ENCODE measurements around the gene COX17. TPM values are rescaled to one million over a fixed set of nuclear protein-coding genes. Genes with fewer than 3 reads are reported as not detected.

The COX17 gene
- polyA plus RNA-seq, 2 of the 4 experiments (the other 2 are of a cell fraction) = 79.0 to 149 TPM

GRCh38 chr3:119639494-119640350, 37.5 kb downstream of the COX17 start:
- POLR2A ChIA-PET = no interaction called here
- no peaks in the 10 kb centered on the region for H3K9me3 ChIP-seq
- ATAC-seq (no peak), FAIRE-seq (no peak), DNase-seq (ENCODE audit: low read depth in 1 of 2, low spot score in 1 of 2) (no peak)
- H3K4me3 ChIP-seq = no peak overlapping the region
- H3K4me2 ChIP-seq = no peak overlapping the region
- H3K27ac ChIP-seq = peak overlapping the region; percentile 25 to 44; a peak in 3 of 6 replicates
- 74% methylated on average over 2 of the region's 2 CpGs for WGBS (ENCODE audit: missing lambda C conversion rate)
- TF ChIP-seq HES2 (IDR thresholded peaks at IDR 0.05) = no peak
- no peak for TF ChIP-seq NR3C1 (IDR thresholded peaks at IDR 0.05)
- CTCF ChIA-PET = no interaction called here
- peaks cover 54% of the 10 kb centered on the region for H3K4me1 ChIP-seq

GRCh38 chr3:119637679-119638477, 39.3 kb downstream of the COX17 start:
- 65% methylated on average over 3 of the region's 3 CpGs for WGBS (ENCODE audit: missing lambda C conversion rate)
- no peak for FAIRE-seq

GRCh38 chr3:119636891-119637611, 40.2 kb downstream of the COX17 start:
- Histone ChIP-seq H3K4me3 (no peak overlapping the region), H3K4me2 (peak overlapping the region; percentile 43), H3K4me1 (peaks cover 33% of the 10 kb centered on the region), H3K9me3 (no peaks in the 10 kb centered on the region), H3K27ac (peak overlapping the region; percentile 51 to 78; a peak in 5 of 6 replicates)
- ATAC-seq (no peak), FAIRE-seq (no peak), DNase-seq (ENCODE audit: low read depth in 1 of 2, low spot score in 1 of 2) (no peak)
- TF ChIP-seq HOXB13 (CRISPR knock-in tag; IDR thresholded peaks at IDR 0.05; ENCODE audit: low read depth) = no peak
- TF ChIP-seq JUNB (IDR thresholded peaks at IDR 0.05) = no peak
- TF ChIP-seq CHD2 (IDR thresholded peaks at IDR 0.05; ENCODE audit: low read length, partially characterized antibody) = no peak
- no peak for TF ChIP-seq HEYL (CRISPR knock-in tag; IDR thresholded peaks at IDR 0.05)
- TF ChIP-seq POLR2A (IDR thresholded peaks at IDR 0.05; ENCODE audit: low read length) = no peak
- no peak for TF ChIP-seq ELK1 (IDR thresholded peaks at IDR 0.05; ENCODE audit: low read depth, low read length)
- TF ChIP-seq KDM1A (IDR thresholded peaks at IDR 0.05; ENCODE audit: low read depth) = no peak
- no peak for TF ChIP-seq CEBPB (IDR thresholded peaks at IDR 0.05)
- TF ChIP-seq GATA3 (IDR thresholded peaks at IDR 0.05; ENCODE audit: borderline replicate concordance) = no peak
- TF ChIP-seq MAFK (IDR thresholded peaks at IDR 0.05; ENCODE audit: partially characterized antibody) = no peak
- TF ChIP-seq MYC (IDR thresholded peaks at IDR 0.05; ENCODE audit: borderline replicate concordance, low read length) = no peak
- TF ChIP-seq RAD21 (conservative IDR thresholded peaks at IDR 0.05 in 1 of 2, IDR thresholded peaks at IDR 0.05 in 1 of 2) = no peak
- no peak for TF ChIP-seq MAZ (IDR thresholded peaks at IDR 0.05; ENCODE audit: borderline replicate concordance, low read depth, low read length)
- WGBS (ENCODE audit: missing lambda C conversion rate) = 93% methylated on average over 4 of the region's 4 CpGs
- ChIA-PET CTCF (interaction anchor here (0.6 to 1.8 kb wide), 4 partner anchors 9 to 44 kb away, joined by 3 to 5 read pairs (median 4); no protein-coding TSS in a partner anchor), POLR2A (no interaction called here)

More at GRCh38 chr3:119637679-119638477, 39.3 kb downstream of the COX17 start:
- Histone ChIP-seq H3K4me2 (peak overlapping the region; percentile 43), H3K27ac (peak overlapping the region; percentile 51 to 78), H3K4me1 (peaks cover 39% of the 10 kb centered on the region), H3K4me3 (no peak overlapping the region), H3K9me3 (no peaks in the 10 kb centered on the region)
- ATAC-seq = peak; percentile 63 to 79; a peak in 5 of 6 replicates
- peak in 1 of 2 experiments; percentile 54 for DNase-seq (ENCODE audit: low read depth in 1 of 2, low spot score in 1 of 2)
- CTCF ChIA-PET = interaction anchor here (1.8 kb wide), 1 partner anchor 43 kb away, joined by 5 read pairs; no protein-coding TSS in a partner anchor
- TF ChIP-seq TP53 (CRISPR knock-in tag; IDR thresholded peaks at IDR 0.05) = no peak
- no peak for TF ChIP-seq HOXB13 (CRISPR knock-in tag; IDR thresholded peaks at IDR 0.05; ENCODE audit: low read depth)
- TF ChIP-seq RFX5 (IDR thresholded peaks at IDR 0.05) = no peak
- TF ChIP-seq NFE2L2 (conservative IDR thresholded peaks at IDR 0.05; ENCODE audit: low read length) = no peak
- TF ChIP-seq ZC3H11A (IDR thresholded peaks at IDR 0.05) = no peak
- TF ChIP-seq RAD21 (conservative IDR thresholded peaks at IDR 0.05 in 1 of 2, IDR thresholded peaks at IDR 0.05 in 1 of 2) = no peak
- no peak for TF ChIP-seq HDAC2 (IDR thresholded peaks at IDR 0.05)
- TF ChIP-seq JUNB (IDR thresholded peaks at IDR 0.05) = peak; percentile 53
- TF ChIP-seq FOSL2 (IDR thresholded peaks at IDR 0.05) = no peak
- TF ChIP-seq FOSL2 (CRISPR knock-in tag; IDR thresholded peaks at IDR 0.05) = peak; percentile 38; the same call in 1 of the 2 replicates
- no peak for TF ChIP-seq RNF2 (IDR thresholded peaks at IDR 0.05; ENCODE audit: borderline replicate concordance, low read depth)
- TF ChIP-seq REST (IDR thresholded peaks at IDR 0.05) = no peak
- no peak for TF ChIP-seq RCOR1 (IDR thresholded peaks at IDR 0.05; ENCODE audit: low read depth, low read length)
- TF ChIP-seq JUN (IDR thresholded peaks at IDR 0.05) = no peak
- TF ChIP-seq CHD2 (IDR thresholded peaks at IDR 0.05; ENCODE audit: low read length, partially characterized antibody) = no peak
- no peak for TF ChIP-seq PHF8 (IDR thresholded peaks at IDR 0.05; ENCODE audit: borderline replicate concordance, low read depth)
- POLR2A ChIA-PET = no interaction called here
